ENCODE data around the gene KCNN4.
"Not testable (repeated sequence)": the region's sequence is repeated elsewhere in the genome, so short reads cannot be mapped to it uniquely, and the experiment has no call there.

KCNN4 gene

DNA sequence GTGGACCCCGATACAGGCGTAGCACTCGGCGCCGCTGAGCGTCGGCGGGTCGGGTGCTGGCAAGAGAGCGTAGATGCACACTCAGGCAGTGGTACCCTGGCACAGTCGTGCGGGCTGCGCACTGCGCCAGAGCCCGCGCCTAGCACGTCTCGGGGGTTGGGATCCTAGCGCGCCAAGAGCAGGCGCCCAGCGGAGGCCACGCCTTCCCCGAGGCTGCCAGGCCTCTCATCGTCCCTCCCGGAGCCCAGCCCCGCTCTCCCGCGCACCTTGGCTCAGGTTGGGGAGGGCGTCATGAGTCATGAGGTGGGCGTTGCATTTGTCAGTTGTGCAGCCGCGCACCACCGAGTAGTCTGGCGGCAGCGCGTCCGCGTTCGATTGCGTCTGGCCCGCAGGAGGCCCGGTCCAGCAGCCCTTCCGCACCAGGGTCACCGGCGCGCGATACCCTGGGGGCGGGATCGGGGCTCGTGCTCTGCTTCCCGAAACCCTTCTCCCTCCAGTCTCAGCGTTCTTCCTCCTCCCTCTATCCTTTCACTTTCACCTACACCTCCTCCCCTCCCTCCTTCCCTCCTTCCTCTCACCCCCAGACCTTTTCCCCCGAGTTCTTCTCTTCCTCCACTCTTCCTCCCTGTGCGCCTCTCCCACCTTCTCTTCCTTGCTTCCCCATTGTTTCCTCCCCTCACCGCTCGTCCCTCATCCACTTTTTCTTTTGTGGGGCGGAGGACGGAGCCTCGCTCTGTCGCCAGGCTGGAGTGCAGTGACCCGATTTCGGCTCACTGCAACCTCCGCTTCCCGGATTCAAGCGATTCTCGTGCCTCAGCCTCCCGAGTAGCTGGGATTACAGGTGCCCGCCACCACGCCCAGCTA is 18.0 kb upstream of the KCNN4 start:
- DNase-seq (ENCODE audit: low read depth), result peak; percentile 64

DNA sequence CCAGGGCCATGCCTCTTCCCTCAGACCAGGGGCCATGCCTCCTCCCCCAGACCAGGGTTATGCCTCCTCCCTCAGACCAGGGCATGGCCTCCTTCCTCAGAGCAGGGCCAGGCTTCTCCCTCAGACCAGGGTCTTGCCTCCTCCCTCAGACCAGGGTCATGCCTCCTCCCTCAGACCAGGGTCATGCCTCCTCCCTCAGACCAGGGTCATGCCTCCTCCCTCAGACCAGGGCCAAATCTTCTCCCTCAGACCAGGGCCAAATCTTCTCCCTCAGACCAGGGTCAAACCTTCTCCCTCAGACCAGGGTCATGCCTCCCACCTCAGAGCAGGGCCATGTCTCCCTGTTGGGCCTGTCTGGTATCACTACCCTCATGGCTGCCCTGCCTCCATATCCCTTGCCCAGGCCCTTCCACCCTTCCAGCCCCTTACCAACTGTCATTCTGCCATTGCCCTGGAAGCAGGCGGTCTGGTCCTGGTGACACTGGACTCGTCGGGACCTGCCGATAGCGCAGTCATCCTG is 17.3 kb upstream of the KCNN4 start:
- no peak for DNase-seq (ENCODE audit: low read depth)

DNA sequence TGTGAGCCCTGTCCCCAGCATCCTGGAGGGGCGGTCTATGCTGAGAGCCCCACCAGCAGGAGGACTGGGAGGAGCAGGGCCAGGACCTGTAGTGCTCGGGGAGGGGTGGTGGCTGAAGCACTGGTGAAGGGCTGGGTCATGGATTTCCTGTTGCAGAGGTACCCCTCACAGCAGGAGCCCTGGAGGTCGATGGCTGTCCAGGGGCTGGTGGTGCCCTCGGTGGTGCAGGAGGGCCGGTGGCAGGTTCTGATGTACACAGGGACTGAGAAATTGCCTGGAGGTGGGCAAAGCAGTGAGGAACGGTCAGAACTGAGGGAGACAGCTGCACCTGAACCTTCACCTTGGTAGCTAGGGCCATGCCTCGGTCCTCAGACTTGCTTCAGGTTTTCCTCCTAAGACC is 16.8 kb upstream of the KCNN4 start:
- DNase-seq (ENCODE audit: low read depth), result no peak

DNA sequence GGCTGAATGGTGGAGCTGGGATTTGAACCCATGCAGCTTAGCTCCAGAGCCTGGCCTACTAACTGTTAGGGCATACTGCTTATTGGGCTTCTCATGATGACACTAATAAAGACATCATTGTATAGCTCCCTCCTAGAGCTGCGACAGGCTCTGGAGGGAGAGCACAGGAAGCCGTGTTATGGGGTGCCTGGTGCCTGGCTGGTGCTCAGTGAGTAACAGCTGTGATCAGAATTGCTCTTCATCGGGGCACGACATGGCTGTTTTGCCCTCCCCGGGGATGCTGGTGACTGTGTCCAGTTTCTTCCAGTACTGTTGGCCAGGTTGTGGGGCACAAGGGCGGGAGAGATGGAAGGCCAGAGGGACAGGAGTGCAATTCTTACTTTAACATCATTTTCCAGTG is 16.3 kb upstream of the KCNN4 start:
- no peak for DNase-seq (ENCODE audit: low read depth)

DNA sequence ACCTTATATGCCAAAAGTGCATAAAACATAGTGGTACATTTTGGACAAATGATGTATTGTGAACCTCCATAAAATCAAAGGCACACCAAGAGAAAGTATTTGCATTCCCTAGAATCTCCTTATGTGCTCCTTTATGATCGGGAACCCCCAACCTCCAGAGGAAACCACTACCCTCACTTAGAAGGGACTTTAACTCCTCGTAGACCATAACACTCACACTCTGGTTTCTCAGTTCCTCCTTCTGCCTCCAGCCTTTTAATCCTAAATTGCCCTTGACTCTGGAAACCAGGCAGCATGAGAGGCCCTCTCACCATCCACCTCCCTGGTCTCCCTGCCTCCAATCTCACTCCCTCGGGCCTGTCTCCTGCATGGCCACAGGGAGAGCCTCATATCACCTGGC is 9.8 kb upstream of the KCNN4 start:
- no peak for DNase-seq (ENCODE audit: low read depth)

DNA sequence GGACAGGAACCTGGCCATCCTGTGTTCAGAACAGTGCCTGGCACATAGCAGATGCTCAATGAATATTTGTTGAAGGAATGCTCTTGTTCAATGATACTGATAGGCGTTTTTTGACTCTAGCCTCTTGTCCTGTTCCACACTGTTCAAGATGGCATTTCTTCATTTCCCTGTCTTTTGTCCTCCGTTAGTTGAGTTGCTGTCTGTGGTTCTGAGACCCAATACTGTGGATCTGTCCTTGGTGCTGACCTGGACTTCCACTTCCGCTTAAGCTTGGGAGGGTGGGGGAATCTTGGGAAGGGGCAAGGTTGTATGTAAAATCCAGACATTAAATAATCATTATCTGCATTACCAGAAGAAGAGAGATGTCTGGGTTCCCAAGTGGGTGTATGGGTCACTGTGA is 8.3 kb upstream of the KCNN4 start:
- DNase-seq (ENCODE audit: low read depth), result no peak

DNA sequence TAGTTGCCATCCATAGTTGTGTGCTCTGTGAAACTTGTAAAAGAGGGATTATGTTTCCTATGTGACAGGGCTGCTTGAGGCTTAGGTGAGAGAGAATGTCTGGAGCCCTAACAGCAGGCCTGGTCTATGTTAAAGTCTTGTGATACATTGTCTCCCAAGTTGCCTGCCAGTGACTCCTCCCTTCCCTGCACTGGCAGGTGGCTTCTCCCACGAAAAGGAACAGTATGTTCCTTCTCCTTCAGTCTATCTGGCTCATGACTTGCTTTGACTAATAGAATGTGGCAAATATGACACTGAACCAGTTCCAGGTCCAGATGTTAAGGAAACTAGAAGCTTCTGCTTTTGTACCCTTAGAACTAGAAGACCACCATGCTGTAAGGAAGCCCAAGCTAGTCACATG is 5.9 kb upstream of the KCNN4 start:
- no peak for DNase-seq (ENCODE audit: low read depth)

DNA sequence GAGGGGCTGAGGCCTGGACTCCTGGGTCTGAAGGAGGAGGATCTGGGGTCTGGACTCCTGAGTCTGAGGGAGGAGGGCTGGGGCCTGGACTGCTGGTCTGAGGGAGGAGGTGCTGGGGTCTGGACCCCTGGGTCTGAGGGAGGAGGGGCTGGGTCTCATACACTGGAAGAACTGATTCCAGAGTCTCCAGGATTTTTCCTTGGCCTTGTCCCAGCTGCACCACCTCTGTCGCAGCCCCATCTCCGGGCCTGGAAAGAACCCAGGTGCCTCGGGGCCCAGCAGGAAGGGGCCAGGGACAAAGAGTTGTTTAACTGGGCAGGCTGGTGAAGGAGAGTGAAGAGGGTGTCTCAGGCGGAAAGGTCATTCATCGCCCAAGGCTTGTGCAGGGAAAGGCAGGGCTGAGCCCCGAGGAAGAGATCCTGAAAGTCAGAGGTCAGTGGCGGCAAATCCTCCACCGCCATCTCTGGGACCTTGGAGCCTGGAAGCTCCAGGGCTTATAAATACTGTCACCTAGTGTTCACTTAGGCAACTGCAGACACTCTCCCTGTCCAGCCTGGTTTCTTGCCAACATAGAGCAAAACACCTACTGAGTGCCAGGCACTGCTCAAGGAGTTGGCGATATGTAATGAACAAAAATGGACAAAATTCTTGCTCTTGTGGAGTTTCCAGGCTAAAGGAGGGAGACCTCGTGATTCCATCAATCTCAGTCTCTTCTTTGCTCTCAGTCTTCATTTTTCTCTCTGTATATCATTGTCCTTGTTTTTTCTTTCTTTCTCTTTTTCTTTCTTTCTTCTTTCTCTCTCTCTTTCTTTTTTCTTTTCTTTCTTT is 4.4 kb upstream of the KCNN4 start:
- no peak for DNase-seq (ENCODE audit: low read depth)

DNA sequence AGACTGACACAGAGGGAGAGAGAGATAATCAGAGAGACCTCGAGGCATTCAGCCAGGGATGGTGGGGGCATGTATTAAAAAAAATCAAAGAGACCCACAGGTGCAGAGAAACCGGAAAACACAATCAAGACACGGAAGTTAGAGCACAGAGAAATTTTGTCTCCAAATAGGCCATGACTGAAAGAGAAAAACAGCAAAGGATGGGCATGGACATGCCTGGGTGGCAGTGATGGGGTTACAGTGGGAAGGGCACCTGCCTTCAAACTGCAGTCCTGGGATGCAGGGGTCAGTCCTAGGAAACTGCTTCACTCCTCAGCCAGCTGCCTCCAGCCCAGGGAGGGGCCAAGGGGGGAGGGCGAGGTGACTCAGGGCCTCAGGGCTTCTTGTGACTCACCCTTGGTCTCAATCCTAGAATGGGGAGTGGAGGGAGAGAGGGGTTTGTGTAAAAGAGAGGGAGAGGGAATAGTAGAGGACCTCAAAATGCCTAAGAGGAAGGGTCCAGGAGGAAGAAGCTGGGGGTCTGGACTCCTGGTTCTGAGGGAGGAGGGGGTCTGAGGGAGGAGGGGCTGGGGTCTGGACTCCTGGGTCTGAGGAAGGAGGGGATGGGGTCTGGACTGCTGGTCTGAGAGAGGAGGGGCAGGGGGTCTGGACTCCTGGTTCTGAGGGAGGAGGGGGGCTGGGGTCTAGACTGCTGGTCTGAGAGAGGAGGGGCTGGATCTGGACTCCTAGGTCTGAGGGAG is 3.6 kb upstream of the KCNN4 start:
- DNase-seq (ENCODE audit: low read depth), result peak; percentile 57

DNA sequence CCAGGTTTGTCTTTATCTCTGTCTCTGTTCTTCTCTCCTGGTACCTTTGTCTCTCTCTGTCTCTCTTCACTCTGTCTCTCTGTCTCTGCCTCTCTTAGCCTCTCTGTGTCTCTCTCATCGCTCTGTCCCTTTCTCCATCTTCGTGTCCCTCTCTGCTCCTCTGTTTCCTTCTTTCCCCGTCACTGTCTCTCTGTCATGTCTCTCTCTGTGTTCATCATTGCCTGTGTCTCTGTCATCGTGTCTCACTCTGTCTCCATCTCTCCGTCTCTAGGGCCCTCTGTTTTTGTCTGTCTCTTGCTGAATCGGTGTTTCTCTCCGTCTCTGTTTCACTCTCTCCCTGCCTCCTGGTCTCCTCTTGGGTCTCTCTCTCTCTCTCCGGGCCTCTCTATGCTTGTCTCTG is 2.9 kb upstream of the KCNN4 start:
- DNase-seq (ENCODE audit: low read depth), result no peak

DNA sequence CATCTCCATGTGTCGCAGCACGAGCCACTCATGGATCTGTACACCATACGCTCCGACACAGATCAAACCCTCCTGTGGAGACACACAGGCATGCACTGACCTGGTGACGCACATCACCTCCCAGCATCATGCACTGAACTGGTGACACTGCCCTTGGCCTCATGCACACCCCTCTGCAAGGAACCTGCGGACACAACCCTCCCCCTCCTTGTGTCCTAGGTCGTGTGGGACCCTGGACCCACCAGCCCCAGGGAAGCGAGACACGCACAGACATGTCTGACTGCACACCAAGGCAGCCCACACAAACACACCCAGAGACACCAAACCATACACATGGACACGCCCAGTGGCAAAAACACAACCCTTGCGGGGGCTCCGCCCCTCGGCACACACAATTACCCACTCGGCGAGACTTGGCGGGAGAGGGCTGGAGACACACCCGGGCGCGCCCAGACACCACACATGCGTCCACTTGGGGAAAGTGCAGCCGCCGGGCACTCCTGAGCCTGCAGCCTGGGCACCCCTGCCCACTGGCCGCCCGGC is 2.0 kb upstream of the KCNN4 start:
- DNase-seq (ENCODE audit: low read depth), result no peak

DNA sequence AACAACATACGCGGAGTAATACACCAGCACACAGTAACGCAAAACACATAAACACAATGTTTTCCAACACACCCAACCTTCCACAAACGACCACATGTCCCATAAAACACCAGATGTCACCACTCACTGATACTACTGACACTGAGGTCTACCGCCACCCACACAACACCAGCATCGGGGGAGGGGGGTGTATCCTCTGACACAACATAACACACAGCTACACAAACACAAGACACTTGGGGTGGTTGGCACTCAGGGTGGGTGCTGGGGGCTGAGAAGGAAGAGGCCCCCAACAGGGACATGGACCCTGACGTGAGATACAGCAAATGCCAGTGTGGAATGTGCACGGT is 1.5 kb upstream of the KCNN4 start:
- no peak for DNase-seq (ENCODE audit: low read depth)

DNA sequence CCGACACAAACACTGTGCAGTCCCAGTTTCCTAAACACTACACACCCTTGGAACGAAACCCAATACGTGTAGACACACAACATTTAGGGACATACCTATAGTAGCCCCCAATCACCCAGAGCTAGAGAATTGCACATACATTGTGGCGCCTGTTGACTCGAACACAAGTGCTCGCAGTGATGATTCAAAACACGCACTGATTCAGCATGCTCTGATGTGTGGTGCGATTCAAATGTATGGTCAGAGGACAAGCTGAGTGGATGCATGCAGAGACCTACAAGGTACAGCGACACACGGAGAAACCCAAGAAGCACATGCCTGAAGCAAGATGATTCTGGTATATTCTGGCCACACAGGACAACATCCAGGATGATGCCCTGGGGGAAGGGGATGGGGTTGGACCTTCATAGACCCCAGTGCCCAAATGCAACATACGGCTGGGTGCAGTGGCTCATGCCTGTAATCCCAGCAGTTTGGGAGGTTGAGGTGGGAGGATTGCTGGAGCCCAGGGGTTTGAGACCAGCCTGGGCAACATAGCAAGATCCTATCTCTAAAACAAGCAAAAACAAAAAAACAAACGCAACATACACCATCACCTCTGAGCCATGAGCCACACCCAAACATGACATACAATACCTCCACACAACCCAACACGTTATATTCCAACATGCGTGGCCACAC is 997 bp upstream of the KCNN4 start:
- DNase-seq (ENCODE audit: low read depth), result no peak

DNA sequence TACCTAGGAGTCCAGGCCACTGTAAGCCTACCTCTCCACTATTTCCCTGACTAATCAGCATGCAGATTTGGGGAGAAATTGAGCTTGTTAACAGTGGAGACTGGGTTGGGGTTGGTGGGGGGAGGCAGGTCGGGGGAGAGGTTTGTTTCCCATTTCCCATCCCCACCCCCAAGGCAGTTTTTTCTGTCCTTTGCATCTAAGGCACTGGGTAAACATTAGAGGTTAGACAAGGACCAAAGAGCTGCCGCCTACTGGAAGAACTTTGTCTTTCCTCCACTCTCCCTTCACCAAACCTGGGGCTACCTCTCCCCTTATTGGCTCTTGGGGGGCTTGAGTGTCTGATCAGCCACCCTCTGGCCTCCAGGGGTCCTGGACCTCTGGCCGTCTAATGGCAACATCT is 953 bp downstream of the KCNN4 start:
- DNase-seq (ENCODE audit: low read depth), result no peak

DNA sequence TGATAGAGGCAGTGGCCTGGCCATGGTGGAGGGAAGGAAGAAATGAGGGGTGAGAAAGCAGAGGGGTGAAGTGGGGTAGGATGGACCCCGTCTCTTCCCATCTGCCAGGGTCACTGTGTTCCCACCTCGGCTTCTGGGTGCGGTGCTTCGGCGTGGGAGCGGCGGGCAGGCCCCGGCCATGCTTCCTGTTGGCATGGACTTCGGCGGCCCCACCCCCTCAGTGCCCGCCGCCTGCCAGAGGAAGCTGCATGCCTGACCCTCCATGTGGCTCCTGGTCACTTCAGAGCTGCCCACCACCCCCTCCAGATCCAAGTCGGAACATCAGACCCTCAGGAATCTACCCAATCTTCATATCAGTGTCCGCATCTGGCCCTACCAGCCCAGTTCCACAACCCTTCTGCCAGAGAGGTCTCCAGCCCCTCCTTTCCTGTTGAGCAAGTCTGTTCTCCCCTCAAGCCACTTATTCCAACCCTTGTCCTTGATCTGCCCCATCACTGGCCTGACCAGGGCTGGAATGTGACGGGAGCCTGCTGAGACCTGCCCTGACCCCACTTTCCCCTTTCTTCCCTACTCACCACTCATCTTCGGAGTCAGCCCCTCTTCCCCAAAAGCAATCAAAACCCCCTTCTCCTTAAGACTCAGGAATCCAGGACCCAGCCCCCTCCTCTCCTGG is 1.5 kb downstream of the KCNN4 start:
- no peak for DNase-seq (ENCODE audit: low read depth)

DNA sequence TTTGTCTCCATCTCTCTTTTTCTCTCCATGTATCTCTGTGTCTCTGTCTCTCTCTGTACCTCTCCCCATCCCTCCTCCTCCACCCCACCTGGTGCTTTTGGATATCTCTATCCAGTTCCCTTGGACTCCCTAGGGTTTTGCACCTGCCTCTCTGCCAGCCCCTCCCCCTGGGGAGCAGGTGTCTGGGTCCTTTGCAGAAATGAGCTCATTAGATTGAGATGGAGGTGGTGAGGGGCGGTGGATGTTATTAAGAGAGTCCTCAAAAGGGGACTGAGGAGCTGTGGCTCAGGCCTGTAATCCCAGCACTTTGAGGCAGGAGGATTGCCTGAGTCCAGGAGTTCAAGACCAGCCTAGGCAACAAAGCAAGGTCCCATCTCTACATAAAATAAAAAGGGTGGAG is 2.1 kb downstream of the KCNN4 start:
- DNase-seq (ENCODE audit: low read depth), result no peak

DNA sequence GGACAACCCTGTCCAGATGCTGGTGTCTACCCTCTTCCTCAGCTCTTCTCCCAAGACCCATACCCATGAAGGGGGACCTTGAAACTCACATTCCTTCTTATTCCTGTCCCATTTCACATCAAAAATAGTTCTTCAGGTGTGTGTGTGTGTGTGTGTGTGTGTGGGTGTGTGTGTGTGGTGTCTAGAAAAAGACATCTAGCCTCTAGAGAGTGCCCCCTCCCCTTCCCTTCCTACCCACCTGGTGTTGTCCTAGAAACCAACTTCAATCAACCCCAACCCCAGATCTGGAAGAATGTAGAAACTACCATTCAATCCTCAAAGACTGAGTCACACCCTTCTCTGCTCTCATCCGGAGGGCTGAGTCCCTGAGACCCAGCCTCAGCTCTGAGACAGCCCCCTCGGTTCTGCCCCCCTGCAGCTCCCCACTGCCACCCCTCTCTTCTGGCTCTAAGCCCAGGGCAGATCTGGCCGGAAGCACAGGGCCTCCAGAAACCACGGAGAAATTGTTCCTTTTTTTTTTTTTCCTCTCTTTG is 3.5 kb downstream of the KCNN4 start:
- no peak for DNase-seq (ENCODE audit: low read depth)

DNA sequence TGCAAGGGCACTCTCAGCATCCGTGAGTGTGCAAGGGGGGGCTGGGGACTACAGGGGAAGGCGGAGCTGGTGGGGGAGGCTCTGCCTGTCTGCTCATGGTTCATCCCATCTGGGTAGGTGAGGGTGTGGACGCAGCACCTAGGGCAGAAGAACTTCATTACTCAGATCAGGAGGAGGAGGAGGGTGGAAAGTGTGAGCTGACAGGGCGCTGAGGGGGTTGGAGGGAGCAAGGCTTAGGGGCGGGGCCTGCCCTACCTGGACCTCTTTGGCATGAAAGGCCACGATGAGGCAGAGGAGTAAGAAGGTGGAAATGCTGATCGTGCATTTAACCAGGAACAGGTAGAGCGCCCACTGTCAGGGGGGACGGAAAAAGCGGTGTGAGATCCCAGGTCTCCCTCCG is 4.5 kb downstream of the KCNN4 start:
- DNase-seq (ENCODE audit: low read depth), result peak; percentile 54

DNA sequence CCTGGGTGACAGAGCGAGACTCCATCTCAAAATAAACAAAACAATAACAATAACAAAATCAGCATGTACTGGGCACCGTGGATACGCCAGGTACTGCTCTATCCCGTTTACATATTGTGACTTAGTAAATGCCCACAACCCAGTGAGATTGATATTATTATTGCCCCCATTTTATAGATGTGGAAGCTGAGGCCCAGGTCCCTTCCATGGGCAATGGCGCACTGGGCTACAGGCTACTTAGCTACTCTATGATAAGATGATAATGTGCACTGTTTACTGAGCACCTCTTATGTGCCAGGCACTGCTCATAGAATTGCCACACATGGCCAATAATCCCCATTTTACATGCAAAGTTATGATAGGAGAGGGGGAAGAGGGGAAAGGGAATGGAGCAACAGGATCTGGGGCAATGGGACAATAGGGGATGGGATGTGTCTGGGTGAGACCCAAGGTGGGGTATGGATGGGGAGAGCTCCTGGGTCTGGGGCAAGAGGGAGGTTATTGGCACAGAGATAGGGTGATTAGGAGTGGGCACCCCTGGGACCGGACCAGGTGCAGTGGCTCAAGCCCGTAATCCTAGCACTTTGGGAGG is 5.4 kb downstream of the KCNN4 start:
- DNase-seq (ENCODE audit: low read depth), result no peak

DNA sequence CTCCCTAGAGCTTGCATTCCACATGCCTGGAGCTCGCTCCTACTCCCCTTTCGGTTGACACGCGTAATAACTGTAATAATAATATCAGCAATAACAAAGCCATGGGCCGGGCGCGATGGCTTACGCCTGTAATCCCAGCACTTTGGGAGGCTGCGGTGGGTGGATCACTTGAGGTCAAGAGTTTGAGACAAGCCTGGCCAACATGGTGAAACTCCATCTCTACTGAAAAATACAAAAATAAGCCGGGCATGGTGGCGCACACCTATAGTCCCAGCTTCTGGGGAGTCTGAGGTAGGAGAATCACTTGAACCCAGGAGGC is 5.9 kb downstream of the KCNN4 start:
- DNase-seq (ENCODE audit: low read depth), result not testable (repeated sequence)

All from activated T-helper 9 cell treated with anti-CD3 and anti-CD28 coated beads, Interleukin-2, amount 50 U/mL, for 16 hours (primary cell).